AG10803 (cell line): ENCODE measurements around the gene RAP1B.

Experiments used
- DNase-seq: peaks from one replicate; pipeline ENCODE4 v3.0.0; 2010; ENCODE audit warnings: low read depth
- H3K4me3 ChIP-seq: 2 replicates; pipeline ENCODE4 v1.5.1; 2011; ENCODE audit warnings: mild to moderate bottlenecking, low read length, control low read depth
- CTCF ChIP-seq: conservative IDR thresholded peaks from 2 replicates; pipeline ENCODE4 v1.5.1; 2011; ENCODE audit warnings: mild to moderate bottlenecking, low read length, control low read depth, inconsistent platforms

Gene RAP1B

DNA sequence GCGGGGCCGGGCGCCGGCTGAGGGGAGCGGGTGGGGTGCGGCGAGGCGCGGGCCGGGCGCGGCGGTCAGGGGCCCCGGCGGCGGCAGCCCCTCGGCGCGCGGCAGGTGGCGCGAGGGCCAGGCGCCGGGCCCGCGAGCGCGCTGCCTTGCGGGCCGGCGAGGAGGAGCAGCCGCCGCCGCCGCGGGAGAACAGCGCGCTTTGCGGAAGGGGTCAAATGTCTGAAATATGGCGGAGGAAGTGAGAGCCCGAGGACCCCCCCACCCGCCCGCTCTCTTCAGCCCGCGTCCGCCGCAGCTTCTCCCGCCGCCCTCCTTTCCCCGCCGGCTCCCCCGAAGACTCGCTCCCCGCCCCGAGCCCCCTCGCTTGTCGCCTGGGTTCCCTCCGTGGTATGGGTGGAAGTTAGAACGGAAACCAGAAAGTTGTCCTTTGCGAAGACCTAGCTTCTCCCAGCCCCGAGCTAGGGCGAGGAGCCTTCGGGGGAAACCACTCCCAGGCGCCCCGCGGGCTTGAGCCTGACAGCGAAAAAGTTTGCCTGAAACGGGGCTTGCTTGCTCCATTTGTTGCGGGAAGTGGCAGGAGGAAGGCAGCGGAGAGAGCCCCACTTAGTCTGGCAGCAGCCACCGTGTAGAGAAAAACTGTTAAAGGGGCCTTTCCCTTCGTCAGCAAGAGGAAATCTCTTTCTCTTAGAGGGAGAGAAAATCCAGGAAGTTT, 551 bp downstream of the RAP1B start:
- DNase-seq, result peak; percentile 82
- TF ChIP-seq CTCF, result no peak
- H3K4me3 ChIP-seq, result peak overlapping the region; percentile 93

DNA sequence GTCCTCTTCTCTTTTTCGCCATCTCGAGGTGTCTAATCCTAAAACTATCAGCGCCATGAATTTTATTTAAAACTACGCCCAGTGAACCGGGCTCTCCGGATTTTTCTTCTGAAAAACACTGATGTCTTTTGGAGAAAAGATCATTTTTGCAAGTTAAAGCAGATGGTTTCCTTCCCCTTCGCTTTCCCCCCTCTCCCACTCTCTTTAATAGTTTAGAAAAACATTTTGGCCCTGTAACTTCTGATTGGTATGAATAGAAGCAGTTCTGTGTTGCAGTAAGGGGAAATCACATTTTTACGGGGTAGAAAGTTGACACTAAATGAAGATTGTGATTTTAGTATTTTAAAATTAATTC, 1.1 kb downstream of the RAP1B start:
- DNase-seq, result no peak
- no peak for TF ChIP-seq CTCF
- peak overlapping the region; percentile 93 for H3K4me3 ChIP-seq

GRCh38 chr12:68612202-68612601, 1.5 kb downstream of the RAP1B start:
- TF ChIP-seq CTCF, result no peak
- H3K4me3 ChIP-seq, result peak overlapping the region; percentile 93
- DNase-seq, result peak; percentile 35

DNA sequence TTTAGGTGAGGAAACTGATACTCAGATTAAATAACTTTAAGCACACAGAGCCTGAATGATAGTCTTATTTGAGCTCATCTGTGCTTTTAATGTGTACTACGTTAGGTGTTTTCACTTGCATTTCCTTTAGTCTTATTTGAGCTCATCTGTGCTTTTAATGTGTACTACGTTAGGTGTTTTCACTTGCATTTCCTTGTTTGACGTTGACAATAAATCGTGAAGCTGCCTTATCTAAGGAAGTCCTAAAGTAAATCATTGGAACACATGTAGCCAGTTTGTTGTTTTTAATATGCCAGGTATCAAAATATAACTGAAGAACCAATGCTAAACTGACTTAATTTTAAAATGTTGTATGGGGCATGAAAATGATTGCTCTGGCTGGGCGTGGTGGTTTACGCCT, 2.0 kb downstream of the RAP1B start:
- no peak for TF ChIP-seq CTCF
- H3K4me3 ChIP-seq, result peak overlapping the region; percentile 93
- DNase-seq, result no peak

- H3K4me3 ChIP-seq, result peak overlapping the region; percentile 93
These were observed 2.7 kb downstream of the RAP1B start for GRCh38 chr12:68613209-68613904.

DNA sequence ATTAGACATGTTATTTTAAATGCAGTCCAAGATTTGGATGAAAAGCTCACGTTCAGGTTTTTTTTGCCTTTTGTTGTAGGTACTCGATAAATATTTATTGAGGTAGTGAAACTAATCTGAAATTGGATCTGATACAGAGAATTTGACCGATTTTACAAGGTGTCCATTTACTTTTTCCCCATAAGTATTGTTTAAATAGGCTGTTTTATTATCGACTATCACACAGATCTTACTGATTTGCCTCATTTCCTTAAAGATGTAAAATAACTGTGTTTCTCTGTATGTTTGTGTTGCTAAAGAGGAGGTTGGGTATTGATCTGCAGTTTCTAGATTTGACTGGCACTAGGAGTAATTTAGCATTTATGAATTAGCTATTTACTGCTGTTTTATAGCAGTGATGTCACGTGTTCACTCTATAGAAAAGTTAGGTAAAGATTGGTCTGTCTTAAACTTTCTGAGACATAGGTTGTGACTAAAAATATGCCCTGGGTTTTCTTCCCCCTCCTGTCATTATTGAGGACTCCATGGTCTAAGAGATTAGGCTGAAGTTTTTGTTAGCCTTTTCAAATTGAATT, 3.5 kb downstream of the RAP1B start:
- DNase-seq, result no peak
- H3K4me3 ChIP-seq, result peak overlapping the region; percentile 18
- no peak for TF ChIP-seq CTCF

More at GRCh38 chr12:68613209-68613904, 2.7 kb downstream of the RAP1B start:
- DNase-seq, result no peak
- TF ChIP-seq CTCF, result no peak

- TF ChIP-seq CTCF, result no peak
- H3K4me3 ChIP-seq, result peak overlapping the region; percentile 14; the same call in 1 of the 2 replicates
- DNase-seq, result no peak
These were observed 4.1 kb downstream of the RAP1B start for GRCh38 chr12:68614769-68615168.
